ENCODE measurements around the gene CREM. TPM values are rescaled to one million over a fixed set of nuclear protein-coding genes. Genes with fewer than 3 reads are reported as not detected.
"Not testable (repeated sequence)": the region's sequence is repeated elsewhere in the genome, so short reads cannot be mapped to it uniquely, and the experiment has no call there.

CREM gene
- total RNA-seq, 1 donor from 2014 or later: 86.4 TPM

DNA sequence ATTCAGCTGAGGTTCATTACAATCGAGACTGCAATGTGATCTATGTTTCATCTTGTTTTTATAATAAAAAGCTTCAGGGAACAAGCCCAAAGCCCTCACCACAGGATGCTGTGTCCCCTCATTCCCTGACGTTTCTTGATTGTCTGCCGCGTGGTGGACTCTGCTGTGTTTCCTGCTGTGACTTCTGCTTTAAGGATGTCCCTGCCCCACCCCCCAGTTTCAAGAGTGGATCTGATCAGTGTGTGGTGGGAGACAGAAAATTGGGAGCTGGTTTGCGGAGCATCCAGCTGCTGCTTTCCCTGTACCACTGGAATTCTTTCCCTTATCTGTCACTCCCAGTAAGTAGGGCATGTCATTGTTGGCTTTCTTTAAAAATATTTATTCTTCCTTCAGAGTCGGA is 86.2 kb downstream of the CREM start:
- no peaks in the 10 kb centered on the region for H3K9me3 Mint-ChIP-seq
- ChIA-PET POLR2A (interaction anchor here (9.9 kb wide), 1 partner anchor 86 kb away, joined by 77 read pairs; the partner anchor contains the start of gene CREM), CTCF (interaction anchor here (1.1 to 10.7 kb wide), 2 partner anchors 9 to 93 kb away, joined by 3 to 198 read pairs; no protein-coding TSS in a partner anchor)
- H3K27ac Mint-ChIP-seq: no peak overlapping the region
- H3K27me3 Mint-ChIP-seq: no peaks in the 10 kb centered on the region
- DNase-seq: no peak
- intact Hi-C loops (cut with micrococcal nuclease): no loop called here
- H3K4me1 Mint-ChIP-seq: peaks cover 13% of the 10 kb centered on the region
- peaks cover 55% of the 10 kb centered on the region for H3K36me3 Mint-ChIP-seq (ENCODE audit: low read depth)
- H3K4me3 Mint-ChIP-seq: no peak overlapping the region
- TF ChIP-seq, protein P1, sequence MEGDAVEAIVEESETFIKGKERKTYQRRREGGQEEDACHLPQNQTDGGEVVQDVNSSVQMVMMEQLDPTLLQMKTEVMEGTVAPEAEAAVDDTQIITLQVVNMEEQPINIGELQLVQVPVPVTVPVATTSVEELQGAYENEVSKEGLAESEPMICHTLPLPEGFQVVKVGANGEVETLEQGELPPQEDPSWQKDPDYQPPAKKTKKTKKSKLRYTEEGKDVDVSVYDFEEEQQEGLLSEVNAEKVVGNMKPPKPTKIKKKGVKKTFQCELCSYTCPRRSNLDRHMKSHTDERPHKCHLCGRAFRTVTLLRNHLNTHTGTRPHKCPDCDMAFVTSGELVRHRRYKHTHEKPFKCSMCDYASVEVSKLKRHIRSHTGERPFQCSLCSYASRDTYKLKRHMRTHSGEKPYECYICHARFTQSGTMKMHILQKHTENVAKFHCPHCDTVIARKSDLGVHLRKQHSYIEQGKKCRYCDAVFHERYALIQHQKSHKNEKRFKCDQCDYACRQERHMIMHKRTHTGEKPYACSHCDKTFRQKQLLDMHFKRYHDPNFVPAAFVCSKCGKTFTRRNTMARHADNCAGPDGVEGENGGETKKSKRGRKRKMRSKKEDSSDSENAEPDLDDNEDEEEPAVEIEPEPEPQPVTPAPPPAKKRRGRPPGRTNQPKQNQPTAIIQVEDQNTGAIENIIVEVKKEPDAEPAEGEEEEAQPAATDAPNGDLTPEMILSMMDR (IDR thresholded peaks at IDR 0.05): no peak
- no peak for ATAC-seq (ENCODE audit: low read depth)

DNA sequence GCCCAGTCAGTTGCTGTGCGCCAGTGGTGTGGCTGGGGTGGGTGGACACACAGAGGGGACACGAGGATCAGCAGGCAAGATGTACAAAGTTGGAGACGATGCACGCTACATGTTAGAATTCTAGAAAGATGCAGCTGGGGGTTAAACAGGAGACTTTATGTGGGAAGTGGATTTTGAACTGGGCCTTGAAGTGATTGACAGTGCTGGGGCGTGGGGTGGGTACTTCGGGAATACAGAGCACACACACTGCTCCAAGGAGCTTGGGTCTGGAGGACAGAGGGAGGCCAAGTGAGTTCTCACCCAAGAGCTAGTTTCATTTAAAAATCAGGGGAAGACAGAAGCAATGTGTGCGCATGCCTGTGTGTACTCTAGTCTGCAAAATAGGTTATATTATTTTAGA is 87.1 kb downstream of the CREM start:
- Mint-ChIP-seq H3K27ac (no peak overlapping the region), H3K27me3 (peaks cover 6% of the 10 kb centered on the region), H3K4me1 (peaks cover 17% of the 10 kb centered on the region), H3K4me3 (no peak overlapping the region), H3K9me3 (no peaks in the 10 kb centered on the region), H3K36me3 (ENCODE audit: low read depth) (peaks cover 47% of the 10 kb centered on the region)
- intact Hi-C loops (cut with micrococcal nuclease): no loop called here
- TF ChIP-seq, protein P1 (IDR thresholded peaks at IDR 0.05): no peak
- DNase-seq (no peak), ATAC-seq (ENCODE audit: low read depth) (no peak)
- ChIA-PET POLR2A (interaction anchor here (9.9 kb wide), 1 partner anchor 87 kb away, joined by 77 read pairs; the partner anchor contains the start of gene CREM), CTCF (interaction anchor here (1.1 to 10.7 kb wide), 4 partner anchors 8 to 94 kb away, joined by 3 to 198 read pairs (median 4); no protein-coding TSS in a partner anchor)

DNA sequence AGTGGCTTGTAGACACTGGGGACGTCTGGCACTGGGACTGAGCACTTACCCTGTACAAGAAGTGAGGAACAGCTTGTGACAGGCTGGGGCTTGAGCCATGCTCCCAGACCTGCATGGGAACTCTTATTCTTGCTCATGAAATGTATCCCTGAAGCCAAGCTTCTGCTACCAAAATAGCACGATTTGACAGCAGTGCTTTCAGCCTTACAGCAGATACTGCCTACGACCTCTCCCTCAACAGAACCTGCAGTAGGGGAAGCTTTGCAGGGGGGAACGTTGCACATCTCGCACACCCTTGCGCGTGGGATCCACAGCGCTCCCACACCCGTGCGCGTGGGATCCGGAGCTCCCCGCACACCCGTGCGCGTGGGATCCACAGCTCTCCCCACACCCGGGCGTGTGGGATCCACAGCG is 88.0 kb downstream of the CREM start:
- no peak for ATAC-seq (ENCODE audit: low read depth)
- CTCF ChIA-PET: interaction anchor here (1.4 to 10.7 kb wide), 3 partner anchors 10 to 95 kb away, joined by 4 to 198 read pairs (median 5); no protein-coding TSS in a partner anchor
- intact Hi-C loops (cut with micrococcal nuclease): loop anchor here (5.0 kb wide), 1 partner anchor 557 kb away; no protein-coding TSS in a partner anchor
- no peak overlapping the region for H3K4me3 Mint-ChIP-seq
- POLR2A ChIA-PET: interaction anchor here (9.9 kb wide), 1 partner anchor 88 kb away, joined by 77 read pairs; the partner anchor contains the start of gene CREM
- TF ChIP-seq, protein P1 (IDR thresholded peaks at IDR 0.05): no peak
- DNase-seq: no peak
- H3K27me3 Mint-ChIP-seq: peaks cover 9% of the 10 kb centered on the region
- H3K4me1 Mint-ChIP-seq: peaks cover 12% of the 10 kb centered on the region
- no peak overlapping the region for H3K27ac Mint-ChIP-seq
- H3K36me3 Mint-ChIP-seq (ENCODE audit: low read depth): peaks cover 38% of the 10 kb centered on the region
- H3K9me3 Mint-ChIP-seq: no peaks in the 10 kb centered on the region

DNA sequence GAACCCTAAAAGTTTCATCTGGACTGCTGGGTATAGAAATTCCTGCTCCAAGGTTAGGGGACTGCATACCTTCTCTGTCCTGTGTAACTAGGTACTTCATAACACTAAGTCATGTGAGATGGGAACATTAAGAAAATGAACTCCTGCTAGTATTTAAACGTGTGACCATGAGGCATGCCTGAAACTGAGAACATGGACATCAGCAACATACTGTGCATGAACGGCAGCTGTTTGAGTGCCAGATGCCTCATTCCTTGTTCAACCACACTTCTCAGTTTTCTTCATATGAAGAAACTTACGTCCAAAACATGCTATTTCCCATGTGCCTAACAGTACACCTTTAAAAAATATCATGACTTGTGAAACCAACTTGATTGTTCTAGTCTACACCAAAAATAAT is 88.5 kb downstream of the CREM start:
- intact Hi-C loops (cut with micrococcal nuclease): loop anchor here (5.0 kb wide), 1 partner anchor 558 kb away; no protein-coding TSS in a partner anchor
- Mint-ChIP-seq H3K4me3 (no peak overlapping the region), H3K27me3 (peaks cover 9% of the 10 kb centered on the region), H3K4me1 (peaks cover 12% of the 10 kb centered on the region), H3K9me3 (no peaks in the 10 kb centered on the region), H3K27ac (no peak overlapping the region), H3K36me3 (ENCODE audit: low read depth) (peaks cover 35% of the 10 kb centered on the region)
- TF ChIP-seq, protein P1 (IDR thresholded peaks at IDR 0.05): no peak
- no peak for ATAC-seq (ENCODE audit: low read depth)
- POLR2A ChIA-PET: interaction anchor here (9.9 kb wide), 1 partner anchor 88 kb away, joined by 77 read pairs; the partner anchor contains the start of gene CREM
- CTCF ChIA-PET: interaction anchor here (1.6 to 10.7 kb wide), 3 partner anchors 11 to 95 kb away, joined by 4 to 198 read pairs (median 34); no protein-coding TSS in a partner anchor
- DNase-seq: no peak

DNA sequence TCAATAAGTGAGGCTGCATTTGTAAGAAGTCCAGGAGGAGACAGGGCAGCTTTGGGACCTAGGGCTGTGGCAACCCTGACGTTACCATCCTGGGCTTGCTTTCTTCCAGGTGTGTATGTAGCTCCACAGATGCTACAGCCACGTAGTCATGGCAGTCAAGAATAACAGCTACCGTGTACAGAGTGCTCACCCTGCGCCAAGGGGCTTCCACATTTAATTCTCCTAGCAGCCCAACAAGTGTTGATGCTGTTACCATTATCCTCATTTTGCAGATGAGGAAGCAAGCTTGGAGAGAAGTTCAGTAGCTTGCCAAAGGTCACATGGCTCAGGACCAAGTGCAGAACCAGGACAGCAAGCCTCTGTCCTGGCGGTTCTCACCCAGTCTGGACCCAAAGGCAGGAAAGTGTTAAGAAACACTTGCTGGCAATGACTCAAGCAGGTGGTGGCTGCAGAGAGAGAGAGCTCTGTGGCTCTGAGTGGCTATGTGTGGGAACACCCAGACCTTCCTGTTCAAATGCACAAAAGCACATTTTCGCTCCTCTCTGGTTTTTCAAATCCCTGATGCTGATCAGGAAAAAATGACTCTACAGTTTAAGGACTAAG is 89.8 kb downstream of the CREM start:
- TF ChIP-seq, protein P1 (IDR thresholded peaks at IDR 0.05): no peak
- Mint-ChIP-seq H3K27me3 (peaks cover 9% of the 10 kb centered on the region), H3K36me3 (ENCODE audit: low read depth) (peaks cover 22% of the 10 kb centered on the region), H3K9me3 (no peaks in the 10 kb centered on the region), H3K4me3 (no peak overlapping the region), H3K27ac (no peak overlapping the region), H3K4me1 (peaks cover 12% of the 10 kb centered on the region)
- intact Hi-C loops (cut with micrococcal nuclease): loop anchor here (5.0 kb wide), 1 partner anchor 559 kb away; no protein-coding TSS in a partner anchor
- DNase-seq (no peak), ATAC-seq (ENCODE audit: low read depth) (no peak)
- ChIA-PET POLR2A (interaction anchor here (3.2 to 9.9 kb wide), 2 partner anchors 21 to 89 kb away, joined by 18 to 77 read pairs; partner anchors contain the start of gene CREM), CTCF (interaction anchor here (1.0 to 10.7 kb wide), 5 partner anchors 9 to 222 kb away, joined by 4 to 198 read pairs (median 19); partner anchors contain the start of gene CREM)

DNA sequence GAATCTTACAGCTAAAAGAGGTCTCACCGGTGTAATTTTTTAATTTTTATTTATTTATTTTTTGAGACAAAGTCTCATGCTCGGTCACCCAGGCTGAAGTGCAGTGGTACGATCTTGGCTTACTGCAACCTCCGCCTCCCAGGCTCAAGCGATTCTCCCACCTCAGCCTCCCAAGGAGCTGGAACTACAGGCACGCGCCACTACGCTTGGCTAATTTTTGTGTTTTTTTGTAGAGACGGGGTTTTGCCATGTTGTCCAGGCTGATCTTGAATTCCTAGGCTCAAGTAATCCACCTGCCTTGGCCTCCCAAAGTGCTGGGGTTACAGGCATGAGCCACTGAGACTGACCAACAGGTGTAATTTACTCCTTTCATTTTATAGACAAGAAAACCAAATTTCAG is 90.3 kb downstream of the CREM start:
- POLR2A ChIA-PET: interaction anchor here (0.7 to 9.9 kb wide), 3 partner anchors 22 to 90 kb away, joined by 8 to 77 read pairs (median 18); partner anchors contain the start of gene CREM
- H3K36me3 Mint-ChIP-seq (ENCODE audit: low read depth): peaks cover 17% of the 10 kb centered on the region
- CTCF ChIA-PET: interaction anchor here (0.9 to 10.7 kb wide), 7 partner anchors 9 to 222 kb away, joined by 3 to 198 read pairs (median 15); partner anchors contain the start of gene CREM
- not testable (repeated sequence) for H3K27me3 Mint-ChIP-seq; DNase-seq; H3K27ac Mint-ChIP-seq; H3K9me3 Mint-ChIP-seq; ATAC-seq (ENCODE audit: low read depth); H3K4me3 Mint-ChIP-seq
- H3K4me1 Mint-ChIP-seq: peaks cover 12% of the 10 kb centered on the region
- intact Hi-C loops (cut with micrococcal nuclease): loop anchor here (5.0 kb wide), 1 partner anchor 560 kb away; no protein-coding TSS in a partner anchor

All from activated B cell treated with CpG ODN at 0.5 μM for 24 hours (primary cell).